Pancreas (tissue), 10 donors: ENCODE results near the gene CSTPP1. TPM values are rescaled to one million over a fixed set of nuclear protein-coding genes. Genes with fewer than 3 reads are reported as not detected.

ENCODE experiments used
- ATAC-seq, 4 donors: fragments of 200-7000 bp; cut with Tn5 transposase; one replicate each; pipeline versions ENCODE4 v1.8.0 to v1.9.1; 2020; ENCODE audit warnings: mild to moderate bottlenecking in 4 of 4, moderate library complexity in 4 of 4
- DNase-seq, 6 donors: peaks; one replicate each; pipeline ENCODE4 v3.0.0-alpha.2; 2020
- FAIRE-seq: peaks from 2 replicates; lab custom pipeline; 2012; peaks lifted over from hg19 to GRCh38; lab: Jason Lieb, UNC
- H3K27ac ChIP-seq, 4 donors: fragments of 200-600 bp; sonication (generic); 1 replicate in 3 of 4; 2 replicates in 1 of 4; pipeline versions ENCODE4 v1.5.0 to v1.8.0; 2020
- H3K27me3 ChIP-seq, 4 donors: fragments of 200-600 bp; one replicate each; pipeline ENCODE4 v1.8.0; 2021
- H3K36me3 ChIP-seq, 3 donors: fragments of 200-600 bp; sonication (generic) in 1 of 3; one replicate each; pipeline versions ENCODE4 v1.5.0 to v1.8.0; 2020 to 2021
- H3K4me1 ChIP-seq, 3 donors: fragments of 200-600 bp; one replicate each; pipeline ENCODE4 v1.8.0; 2021
- H3K4me3 ChIP-seq, 4 donors: fragments of 200-600 bp; sonication (generic) in 2 of 4; one replicate each; pipeline versions ENCODE4 v1.5.0 to v1.8.0; 2020 to 2021
- H3K9me3 ChIP-seq, 4 donors: fragments of 200-600 bp; one replicate each; pipeline ENCODE4 v1.8.0; 2021
- WGBS, 2 donors: extraction: QIAGEN DNeasy Blood & Tissue Kit; methylation state at CpG; one replicate each; pipeline ENCODE4 v1.1.7; 2013; 5-methylcytosine and 5-hydroxymethylcytosine counted together
- intact Hi-C, 3 donors: fragments of 100-400 bp; cut with DNase I; formaldehyde crosslinking; loops; one replicate each; pipeline versions ENCODE4 v1.11.1 to v1.14.2; 2022
- polyA plus RNA-seq, 2 donors: library from polyadenylated mRNA; stranded (reverse); fragments of 200-250 nt; gene quantifications; one replicate each; pipeline ENCODE4 v1.2.3, GENCODE V29; 2013
- total RNA-seq, 6 donors: library from RNA; stranded (reverse); fragmentation: NEBNext Ultra II Directional in 4 of 6; extraction: Animal tissue kit (Norgen Biotek cat#: 25700) in 4 of 6; gene quantifications; one replicate each; pipeline versions ENCODE4 v1.2.1 to v1.2.4, GENCODE V29; 2021 to 2023
- TF ChIP-seq, protein P1 (sequence below), 4 donors: fragments of 200-600 bp; sonication (generic) in 3 of 4; IDR thresholded peaks; one replicate each; pipeline versions ENCODE4 v1.5.0 to v1.8.0; 2021; ENCODE audit warnings: antibody characterized with exemption in 4 of 4
- donor health status: healthy with polysubstance abuse.
- donor health status: DM: no; HTN: no; CAD: no; lungs with moderate emphysema.
- donor health status: DM: no; HTN: no; CAD: no.
- donor health status: control.
- donor health status: control.
- donor health status: Bipolar disorder and iron deficiency.
- donor health status: DM: yes; HTN: yes; CAD: no.
- donor health status: DM: no; HTN: no; CAD: no.
- donor health status: DM: no; HTN: no; CAD: no.
- donor health status: DM: yes; HTN: yes; CAD: no.

The CSTPP1 gene
- total and polyA plus RNA-seq, 8 donors: 9.7 to 23.6 (median 14.0) TPM

DNA sequence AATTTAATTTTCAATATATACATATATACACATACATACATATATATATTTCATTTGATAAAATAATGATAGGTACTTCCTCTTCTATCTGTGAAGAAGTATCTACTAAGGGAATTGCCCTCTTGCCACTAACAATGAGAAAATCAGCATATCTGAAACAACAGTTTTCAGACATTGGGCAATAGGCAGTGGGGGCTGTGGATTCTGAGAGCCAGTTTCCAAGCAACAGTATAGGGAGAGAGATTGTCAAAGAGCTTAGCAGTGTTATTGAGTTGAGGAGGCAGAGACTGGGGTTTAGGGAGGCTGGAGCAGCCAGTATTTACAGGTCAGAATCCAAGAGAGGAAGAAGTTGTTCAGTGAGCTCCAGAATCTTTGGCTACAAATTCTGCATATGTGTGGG lies 120.8 kb downstream of the CSTPP1 start:
- Histone ChIP-seq H3K4me3 (no peak overlapping the region), H3K36me3 (no peaks in the 10 kb centered on the region), H3K9me3 (no peaks in the 10 kb centered on the region), H3K27me3 (no peaks in the 10 kb centered on the region), H3K27ac (no peak overlapping the region), H3K4me1 (no peaks in the 10 kb centered on the region)
- intact Hi-C loops: no loop called here
- TF ChIP-seq, protein P1, sequence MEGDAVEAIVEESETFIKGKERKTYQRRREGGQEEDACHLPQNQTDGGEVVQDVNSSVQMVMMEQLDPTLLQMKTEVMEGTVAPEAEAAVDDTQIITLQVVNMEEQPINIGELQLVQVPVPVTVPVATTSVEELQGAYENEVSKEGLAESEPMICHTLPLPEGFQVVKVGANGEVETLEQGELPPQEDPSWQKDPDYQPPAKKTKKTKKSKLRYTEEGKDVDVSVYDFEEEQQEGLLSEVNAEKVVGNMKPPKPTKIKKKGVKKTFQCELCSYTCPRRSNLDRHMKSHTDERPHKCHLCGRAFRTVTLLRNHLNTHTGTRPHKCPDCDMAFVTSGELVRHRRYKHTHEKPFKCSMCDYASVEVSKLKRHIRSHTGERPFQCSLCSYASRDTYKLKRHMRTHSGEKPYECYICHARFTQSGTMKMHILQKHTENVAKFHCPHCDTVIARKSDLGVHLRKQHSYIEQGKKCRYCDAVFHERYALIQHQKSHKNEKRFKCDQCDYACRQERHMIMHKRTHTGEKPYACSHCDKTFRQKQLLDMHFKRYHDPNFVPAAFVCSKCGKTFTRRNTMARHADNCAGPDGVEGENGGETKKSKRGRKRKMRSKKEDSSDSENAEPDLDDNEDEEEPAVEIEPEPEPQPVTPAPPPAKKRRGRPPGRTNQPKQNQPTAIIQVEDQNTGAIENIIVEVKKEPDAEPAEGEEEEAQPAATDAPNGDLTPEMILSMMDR (IDR thresholded peaks at IDR 0.05): no peak
- no peak for FAIRE-seq
- ATAC-seq: no peak
- no peak for DNase-seq

DNA sequence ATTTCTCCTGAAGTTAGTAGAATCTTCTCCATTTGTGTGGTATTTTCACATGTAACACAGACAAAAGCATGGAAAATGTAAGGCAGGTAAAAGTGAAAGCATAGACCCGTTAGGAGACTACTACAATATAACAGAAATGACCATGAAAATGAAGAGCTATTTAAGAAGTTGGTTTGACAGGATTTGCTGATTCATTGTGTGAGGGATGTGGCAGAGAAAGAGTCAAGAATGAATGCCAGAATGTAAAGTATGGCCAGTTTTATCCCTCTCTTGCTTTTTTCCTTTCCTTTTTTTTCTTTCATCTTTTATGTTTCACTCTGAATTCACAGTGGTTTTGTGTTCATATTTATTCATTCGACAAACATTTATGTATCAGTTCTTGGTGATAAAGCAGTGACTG lies 124.2 kb downstream of the CSTPP1 start:
- intact Hi-C loops: no loop called here
- WGBS, 2 donors: 69 to 74% methylated on average over 2 of the region's 2 CpGs
- ATAC-seq: no peak
- DNase-seq: no peak
- no peaks in the 10 kb centered on the region for H3K27me3 ChIP-seq
- TF ChIP-seq, protein P1 (IDR thresholded peaks at IDR 0.05): no peak
- H3K9me3 ChIP-seq: no peaks in the 10 kb centered on the region
- no peak for FAIRE-seq
- no peak overlapping the region for H3K4me3 ChIP-seq
- H3K4me1 ChIP-seq: no peaks in the 10 kb centered on the region
- no peak overlapping the region for H3K27ac ChIP-seq
- H3K36me3 ChIP-seq: no peaks in the 10 kb centered on the region

DNA sequence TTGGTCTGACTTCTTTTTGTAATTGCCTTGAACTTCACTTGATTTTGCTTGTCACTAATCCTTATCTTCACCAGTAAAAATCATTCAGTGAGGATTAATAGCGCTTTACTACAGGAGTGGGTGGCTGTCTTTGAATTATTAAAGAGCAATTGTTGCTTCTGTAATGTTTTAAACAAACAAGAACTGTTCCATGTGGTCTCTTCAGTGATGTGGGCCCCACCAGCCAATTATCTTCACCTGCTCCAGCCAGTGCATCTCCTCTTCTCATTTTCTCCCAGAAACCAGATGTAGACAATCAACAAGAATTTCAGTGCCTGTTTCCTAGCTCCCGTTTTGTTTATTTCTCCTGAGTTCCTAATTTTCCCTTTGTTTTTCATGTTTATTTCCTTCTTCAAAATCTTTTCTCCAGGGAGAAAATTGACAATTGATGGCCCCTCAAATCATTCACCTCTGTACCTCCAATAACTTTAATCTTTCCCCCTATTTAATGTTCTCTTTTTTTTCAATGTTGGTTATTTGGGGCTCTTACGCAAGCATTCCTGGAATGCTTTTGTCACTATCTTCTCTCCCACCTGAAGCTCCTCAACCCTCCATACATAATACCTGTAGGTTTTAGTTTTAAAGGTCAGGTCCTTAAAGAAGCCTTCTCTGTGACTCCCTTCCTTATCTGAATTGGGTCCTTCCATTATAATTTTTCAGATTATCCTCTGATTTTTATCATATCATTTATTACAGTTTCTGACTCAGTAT lies 125.0 kb downstream of the CSTPP1 start:
- Histone ChIP-seq H3K27me3 (no peaks in the 10 kb centered on the region), H3K9me3 (no peaks in the 10 kb centered on the region), H3K4me1 (no peaks in the 10 kb centered on the region), H3K36me3 (no peaks in the 10 kb centered on the region), H3K27ac (no peak overlapping the region), H3K4me3 (no peak overlapping the region)
- TF ChIP-seq, protein P1 (IDR thresholded peaks at IDR 0.05): no peak
- DNase-seq: no peak
- intact Hi-C loops: no loop called here
- 83 to 89% methylated on average over 3 of the region's 3 CpGs for WGBS, 2 donors
- FAIRE-seq: no peak
- ATAC-seq: no peak

DNA sequence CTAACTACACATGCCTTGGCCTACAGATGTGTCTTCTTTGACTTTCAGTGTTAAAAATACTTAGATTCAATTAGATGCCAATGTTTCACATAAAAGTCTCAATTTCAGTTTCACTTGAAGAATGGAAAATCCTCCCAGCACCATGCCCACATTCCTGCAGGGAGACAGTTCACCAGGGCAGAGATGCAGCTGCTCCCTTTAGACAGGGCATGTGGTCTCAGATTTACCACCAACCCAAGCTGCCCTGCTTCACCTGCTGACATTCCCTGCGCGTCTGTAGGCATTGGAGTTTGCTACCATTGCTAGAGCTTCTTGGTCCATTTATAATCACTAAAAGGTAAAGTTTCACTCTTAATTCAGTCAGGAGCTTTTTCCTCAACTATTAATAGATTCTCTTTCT lies 126.2 kb downstream of the CSTPP1 start:
- Histone ChIP-seq H3K4me3 (no peak overlapping the region), H3K27ac (no peak overlapping the region), H3K36me3 (no peaks in the 10 kb centered on the region), H3K27me3 (no peaks in the 10 kb centered on the region), H3K9me3 (no peaks in the 10 kb centered on the region), H3K4me1 (peaks cover 0 to 7% (median 0%) of the 10 kb centered on the region in 3 donors)
- DNase-seq (no peak), ATAC-seq (no peak), FAIRE-seq (no peak)
- TF ChIP-seq, protein P1 (IDR thresholded peaks at IDR 0.05): no peak
- intact Hi-C loops: no loop called here
- 96 to 98% methylated on average over 2 of the region's 2 CpGs for WGBS, 2 donors

DNA sequence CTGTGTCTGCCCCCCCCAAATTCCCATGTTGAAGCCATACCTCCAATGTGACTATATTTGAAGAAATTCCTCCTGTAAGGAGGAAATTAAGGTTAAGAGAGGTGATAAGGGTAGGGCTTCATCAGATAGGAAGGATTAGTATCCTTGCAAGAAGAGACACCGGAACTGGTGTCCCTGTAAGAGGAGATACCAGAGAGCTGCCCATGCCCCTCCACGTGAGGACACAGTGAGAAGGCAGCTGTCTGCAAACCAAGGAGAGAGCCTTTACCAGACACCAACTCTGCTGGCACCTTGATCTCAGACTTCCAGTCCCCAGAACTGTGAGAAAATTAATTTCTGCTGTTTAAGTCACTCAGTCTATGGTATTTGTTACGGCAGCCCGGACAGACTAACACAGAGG lies 130.8 kb downstream of the CSTPP1 start:
- ATAC-seq (peak in 1 of 4 donors; percentile 42), DNase-seq (no peak), FAIRE-seq (no peak)
- no peak overlapping the region for H3K4me3 ChIP-seq
- no peaks in the 10 kb centered on the region for H3K36me3 ChIP-seq
- intact Hi-C loops: no loop called here
- H3K9me3 ChIP-seq: no peaks in the 10 kb centered on the region
- H3K27me3 ChIP-seq: no peaks in the 10 kb centered on the region
- H3K27ac ChIP-seq: no peak overlapping the region
- TF ChIP-seq, protein P1 (IDR thresholded peaks at IDR 0.05): no peak
- WGBS, 2 donors: 68 to 71% methylated on average over 4 of the region's 4 CpGs
- peaks cover 0 to 11% (median 0%) of the 10 kb centered on the region in 3 donors for H3K4me1 ChIP-seq
